Measurements from ENCODE around the gene UBALD1. TPM values are rescaled to one million over a fixed set of nuclear protein-coding genes. Genes with fewer than 3 reads are reported as not detected.

Gene UBALD1
- total and polyA plus RNA-seq, 2 donors (not counting 1 experiment from before 2014, with no cell fraction given), result 2.2 to 3.6 TPM

- H3K36me3 ChIP-seq (ENCODE audit: control insufficient read depth, insufficient read depth, low read length), result peaks cover 19% of the 10 kb centered on the region
- no peak for DNase-seq (ENCODE audit: low read depth in 2 of 2)
- no peaks in the 10 kb centered on the region for H3K79me2 ChIP-seq (ENCODE audit: control insufficient read depth, insufficient read depth, low read length)
These were observed 40.4 kb upstream of the UBALD1 start for GRCh38 chr16:4654964-4655590.

GRCh38 chr16:4654011-4654963, 39.6 kb upstream of the UBALD1 start:
- H3K79me2 ChIP-seq (ENCODE audit: control insufficient read depth, insufficient read depth, low read length), result no peaks in the 10 kb centered on the region
- no peaks in the 10 kb centered on the region for H3K4me1 ChIP-seq (ENCODE audit: control insufficient read depth, extremely low read depth, insufficient read depth, low read length)
- no peak overlapping the region for H3K4me3 ChIP-seq (replicated peaks in 1 of 4; ENCODE audit: control extremely low read depth in 1 of 4, insufficient read depth in 1 of 4, low read depth in 3 of 4, low read length in 4 of 4)
- no peak overlapping the region for H3K9ac ChIP-seq (ENCODE audit: insufficient read depth, low read length)
- H3K27ac ChIP-seq (ENCODE audit: insufficient read depth, low read length), result no peak overlapping the region
- H2AFZ ChIP-seq (ENCODE audit: low read length), result no peak overlapping the region
- H3K9me3 ChIP-seq (ENCODE audit: control insufficient read depth, insufficient read depth, low read depth, low read length), result no peaks in the 10 kb centered on the region
- H3K36me3 ChIP-seq (ENCODE audit: control insufficient read depth, insufficient read depth, low read length), result peaks cover 19% of the 10 kb centered on the region
- H3K4me2 ChIP-seq (ENCODE audit: extremely low read depth, insufficient read depth, low read length), result no peak overlapping the region
- TF ChIP-seq CTCF (conservative IDR thresholded peaks at IDR 0.05 in 1 of 2, IDR thresholded peaks at IDR 0.05 in 1 of 2; ENCODE audit: low read depth in 1 of 2, low read length in 2 of 2) (no peak), EZH2 (IDR thresholded peaks at IDR 0.05; ENCODE audit: low read length, missing control alignments) (no peak)
- no peaks in the 10 kb centered on the region for H3K27me3 ChIP-seq (ENCODE audit: control insufficient read depth, insufficient read depth, low read length)
- no peak for DNase-seq (ENCODE audit: low read depth in 2 of 2)
- H4K20me1 ChIP-seq (ENCODE audit: control insufficient read depth, extremely low read depth, insufficient read depth, low read length), result no peaks in the 10 kb centered on the region

More at GRCh38 chr16:4654964-4655590, 40.4 kb upstream of the UBALD1 start:
- H4K20me1 ChIP-seq (ENCODE audit: control insufficient read depth, extremely low read depth, insufficient read depth, low read length), result no peaks in the 10 kb centered on the region
- H3K4me2 ChIP-seq (ENCODE audit: extremely low read depth, insufficient read depth, low read length), result no peak overlapping the region
- H3K4me3 ChIP-seq (replicated peaks in 1 of 4; ENCODE audit: control extremely low read depth in 1 of 4, insufficient read depth in 1 of 4, low read depth in 3 of 4, low read length in 4 of 4), result no peak overlapping the region
- no peak overlapping the region for H3K9ac ChIP-seq (ENCODE audit: insufficient read depth, low read length)
- no peaks in the 10 kb centered on the region for H3K9me3 ChIP-seq (ENCODE audit: control insufficient read depth, insufficient read depth, low read depth, low read length)
- H2AFZ ChIP-seq (ENCODE audit: low read length), result no peak overlapping the region
- H3K27me3 ChIP-seq (ENCODE audit: control insufficient read depth, insufficient read depth, low read length), result no peaks in the 10 kb centered on the region
- TF ChIP-seq EZH2 (IDR thresholded peaks at IDR 0.05; ENCODE audit: low read length, missing control alignments) (no peak), CTCF (conservative IDR thresholded peaks at IDR 0.05 in 1 of 2, IDR thresholded peaks at IDR 0.05 in 1 of 2; ENCODE audit: low read depth in 1 of 2, low read length in 2 of 2) (no peak)
- H3K4me1 ChIP-seq (ENCODE audit: control insufficient read depth, extremely low read depth, insufficient read depth, low read length), result peaks cover 3% of the 10 kb centered on the region
- H3K27ac ChIP-seq (ENCODE audit: insufficient read depth, low read length), result no peak overlapping the region

DNA sequence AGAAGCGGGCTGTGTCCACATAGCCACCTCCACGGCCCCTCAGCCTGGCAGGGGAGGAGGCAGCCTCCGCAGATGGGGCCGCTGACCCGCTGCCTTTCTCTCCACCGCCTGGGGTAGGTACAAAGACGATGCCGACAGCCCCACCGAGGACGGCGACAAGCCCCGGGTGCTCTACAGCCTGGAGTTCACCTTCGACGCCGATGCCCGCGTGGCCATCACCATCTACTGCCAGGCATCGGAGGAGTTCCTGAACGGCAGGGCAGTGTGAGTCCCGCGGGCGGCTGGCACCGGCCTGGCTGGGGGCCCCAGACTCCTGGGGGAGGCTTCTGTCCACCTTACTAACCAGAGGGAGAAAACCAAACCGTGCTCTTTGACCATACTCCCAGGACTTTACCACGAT, 37.9 kb upstream of the UBALD1 start:
- H4K20me1 ChIP-seq (ENCODE audit: control insufficient read depth, extremely low read depth, insufficient read depth, low read length), result no peaks in the 10 kb centered on the region
- H3K4me2 ChIP-seq (ENCODE audit: extremely low read depth, insufficient read depth, low read length), result no peak overlapping the region
- H3K9me3 ChIP-seq (ENCODE audit: control insufficient read depth, insufficient read depth, low read depth, low read length), result no peaks in the 10 kb centered on the region
- no peak overlapping the region for H2AFZ ChIP-seq (ENCODE audit: low read length)
- peaks cover 3% of the 10 kb centered on the region for H3K79me2 ChIP-seq (ENCODE audit: control insufficient read depth, insufficient read depth, low read length)
- no peak overlapping the region for H3K4me3 ChIP-seq (replicated peaks in 1 of 4; ENCODE audit: control extremely low read depth in 1 of 4, insufficient read depth in 1 of 4, low read depth in 3 of 4, low read length in 4 of 4)
- no peaks in the 10 kb centered on the region for H3K4me1 ChIP-seq (ENCODE audit: control insufficient read depth, extremely low read depth, insufficient read depth, low read length)
- peaks cover 19% of the 10 kb centered on the region for H3K36me3 ChIP-seq (ENCODE audit: control insufficient read depth, insufficient read depth, low read length)
- DNase-seq (ENCODE audit: low read depth in 2 of 2), result no peak
- TF ChIP-seq CTCF (conservative IDR thresholded peaks at IDR 0.05 in 1 of 2, IDR thresholded peaks at IDR 0.05 in 1 of 2; ENCODE audit: low read depth in 1 of 2, low read length in 2 of 2) (no peak), EZH2 (IDR thresholded peaks at IDR 0.05; ENCODE audit: low read length, missing control alignments) (no peak)
- H3K9ac ChIP-seq (ENCODE audit: insufficient read depth, low read length), result no peak overlapping the region
- no peaks in the 10 kb centered on the region for H3K27me3 ChIP-seq (ENCODE audit: control insufficient read depth, insufficient read depth, low read length)
- H3K27ac ChIP-seq (ENCODE audit: insufficient read depth, low read length), result no peak overlapping the region

Measured in fibroblast of lung (primary cell).